ENCODE measurements around the gene COPS4.
"Not testable (repeated sequence)": the region's sequence is repeated elsewhere in the genome, so short reads cannot be mapped to it uniquely, and the experiment has no call there.

DNA sequence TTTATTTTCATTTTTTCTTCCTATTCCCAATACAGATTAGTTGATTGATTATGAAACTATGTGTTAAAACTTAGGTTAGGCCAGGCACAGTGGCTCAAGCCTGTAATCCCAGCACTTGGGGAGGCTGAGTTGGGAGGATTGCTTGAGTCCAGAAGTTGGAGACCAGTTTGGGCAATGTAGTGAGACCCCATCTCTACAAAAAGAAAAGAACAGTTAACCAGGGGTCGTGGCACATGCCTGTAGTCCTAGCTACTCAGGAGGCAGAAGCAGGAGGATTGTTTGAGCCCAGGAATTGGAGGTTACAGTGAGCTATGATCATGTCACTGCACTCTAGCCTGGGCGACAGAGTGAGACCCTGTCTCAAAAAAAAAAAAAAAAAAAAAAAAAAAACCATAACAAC lies 8.2 kb downstream of the COPS4 start:
- not testable (repeated sequence) for TF ChIP-seq CTCF, POLR2A (IDR thresholded peaks at IDR 0.05)

Measured in thyroid gland (tissue), 4 donors.